8988T (cell line): ENCODE measurements around the gene ABCA7.

Experiments used
- DNase-seq: peaks from one replicate; pipeline ENCODE4 v3.0.0; 2011

Gene ABCA7

DNA sequence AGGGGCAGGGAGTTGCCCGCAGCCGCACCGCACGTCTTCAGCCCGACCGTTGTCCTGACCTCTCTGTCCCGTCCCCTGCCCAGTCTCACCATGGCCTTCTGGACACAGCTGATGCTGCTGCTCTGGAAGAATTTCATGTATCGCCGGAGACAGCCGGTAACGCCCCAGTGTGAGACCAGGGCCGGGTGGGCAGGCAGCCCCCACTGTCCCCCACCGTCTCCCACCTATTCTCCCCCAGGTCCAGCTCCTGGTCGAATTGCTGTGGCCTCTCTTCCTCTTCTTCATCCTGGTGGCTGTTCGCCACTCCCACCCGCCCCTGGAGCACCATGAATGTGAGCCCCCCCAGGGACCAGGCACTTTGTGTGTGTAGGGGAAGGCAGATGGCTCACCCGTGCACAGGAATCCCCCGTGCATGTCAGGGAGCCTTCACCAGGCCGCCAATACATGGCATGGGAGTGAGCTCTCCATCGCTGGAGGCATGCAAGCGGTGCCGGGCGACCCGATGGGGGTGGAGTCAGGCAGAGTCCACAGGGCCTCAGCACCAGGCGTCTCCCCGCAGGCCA, 1.4 kb downstream of the ABCA7 start:
- DNase-seq = no peak

DNA sequence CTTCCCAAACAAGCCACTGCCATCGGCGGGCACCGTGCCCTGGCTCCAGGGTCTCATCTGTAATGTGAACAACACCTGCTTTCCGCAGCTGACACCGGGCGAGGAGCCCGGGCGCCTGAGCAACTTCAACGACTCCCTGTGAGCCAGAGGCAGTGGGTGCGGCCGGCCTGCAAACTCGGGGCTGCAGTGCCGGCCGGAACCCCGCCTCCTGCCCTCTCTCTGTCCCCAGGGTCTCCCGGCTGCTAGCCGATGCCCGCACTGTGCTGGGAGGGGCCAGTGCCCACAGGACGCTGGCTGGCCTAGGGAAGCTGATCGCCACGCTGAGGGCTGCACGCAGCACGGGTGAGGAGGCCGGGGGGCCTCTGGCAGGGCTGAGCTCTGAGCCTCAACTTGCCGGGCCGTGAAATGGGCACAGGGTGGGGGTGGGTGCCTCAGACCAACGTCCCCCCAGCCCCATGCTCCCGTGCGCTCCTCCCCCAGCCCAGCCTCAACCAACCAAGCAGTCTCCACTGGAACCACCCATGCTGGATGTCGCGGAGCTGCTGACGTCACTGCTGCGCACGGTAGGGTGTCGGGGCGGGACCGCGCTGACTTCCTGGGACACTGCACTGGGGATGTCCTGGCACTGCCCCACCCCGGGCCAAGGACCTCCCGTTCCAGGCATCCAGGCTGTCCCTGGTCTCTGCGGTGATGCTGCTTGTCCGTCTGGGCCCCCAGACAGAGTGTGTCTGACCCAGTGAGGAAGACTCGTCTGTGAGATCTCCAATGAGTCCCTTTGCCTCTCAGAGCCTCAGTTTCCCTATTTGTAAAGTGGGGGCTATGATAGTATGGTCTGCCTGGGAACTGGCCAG, 2.2 kb downstream of the ABCA7 start:
- DNase-seq = no peak

DNA sequence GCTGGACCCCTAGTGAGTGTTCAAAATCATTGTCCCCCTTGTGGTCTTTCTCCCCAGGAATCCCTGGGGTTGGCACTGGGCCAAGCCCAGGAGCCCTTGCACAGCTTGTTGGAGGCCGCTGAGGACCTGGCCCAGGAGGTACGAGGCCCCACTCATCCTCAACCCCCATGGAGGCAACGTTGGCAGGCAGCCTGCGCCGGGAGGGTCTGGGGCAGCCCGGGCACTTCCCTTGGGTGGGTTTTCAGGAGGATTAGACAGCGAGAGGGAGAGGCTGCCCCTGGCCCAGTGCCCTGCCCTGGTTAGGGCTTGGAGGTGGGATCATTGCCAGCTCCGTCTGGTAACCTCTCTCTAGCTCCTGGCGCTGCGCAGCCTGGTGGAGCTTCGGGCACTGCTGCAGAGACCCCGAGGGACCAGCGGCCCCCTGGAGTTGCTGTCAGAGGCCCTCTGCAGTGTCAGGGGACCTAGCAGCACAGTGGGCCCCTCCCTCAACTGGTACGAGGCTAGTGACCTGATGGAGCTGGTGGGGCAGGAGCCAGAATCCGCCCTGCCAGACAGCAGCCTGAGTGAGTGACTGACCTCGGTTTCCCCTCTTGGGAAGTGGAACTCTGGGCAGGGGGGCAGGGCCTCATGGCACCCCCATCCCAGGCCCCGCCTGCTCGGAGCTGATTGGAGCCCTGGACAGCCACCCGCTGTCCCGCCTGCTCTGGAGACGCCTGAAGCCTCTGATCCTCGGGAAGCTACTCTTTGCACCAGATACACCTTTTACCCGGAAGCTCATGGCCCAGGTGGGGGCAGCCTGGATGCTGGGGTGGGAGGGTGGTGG, 3.0 kb downstream of the ABCA7 start:
- no peak for DNase-seq

DNA sequence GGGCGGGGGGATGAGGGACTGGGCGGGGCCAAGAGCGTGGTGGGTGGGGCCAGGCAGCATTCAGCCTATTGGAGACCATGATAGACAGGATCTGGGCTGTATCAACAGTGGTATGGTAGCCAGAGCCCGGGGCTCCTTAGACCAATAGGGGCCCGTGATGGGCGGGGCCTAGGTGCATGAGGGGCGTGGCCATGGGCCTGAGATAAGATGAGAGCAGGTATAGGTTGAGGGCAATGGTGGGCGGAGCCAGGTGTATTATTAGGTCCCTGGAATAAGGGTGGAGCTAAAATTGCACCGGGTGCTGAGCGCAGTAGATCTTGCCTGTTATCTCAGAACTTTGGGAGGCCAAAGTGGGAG, 5.3 kb downstream of the ABCA7 start:
- DNase-seq = peak; percentile 85

DNA sequence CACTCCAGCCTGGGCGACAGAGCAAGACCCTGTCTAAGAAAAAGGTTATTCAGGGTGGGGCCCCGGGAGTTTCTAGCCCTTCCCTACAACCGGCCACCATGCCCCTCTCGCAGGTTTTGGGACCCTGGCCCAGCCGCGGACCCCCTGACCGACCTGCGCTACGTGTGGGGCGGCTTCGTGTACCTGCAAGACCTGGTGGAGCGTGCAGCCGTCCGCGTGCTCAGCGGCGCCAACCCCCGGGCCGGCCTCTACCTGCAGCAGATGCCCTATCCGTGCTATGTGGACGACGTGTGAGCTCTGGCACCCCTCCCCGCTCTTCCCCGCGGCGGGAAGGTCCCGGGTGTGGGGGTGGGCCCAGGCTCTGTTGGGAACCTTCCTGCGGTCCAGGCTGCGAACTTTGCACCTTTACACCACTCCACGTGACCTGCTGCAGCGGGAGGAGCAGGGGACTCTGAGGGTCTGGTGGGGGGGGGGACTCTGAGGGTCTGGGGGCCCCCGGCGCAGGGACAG, 6.3 kb downstream of the ABCA7 start:
- DNase-seq = no peak

DNA sequence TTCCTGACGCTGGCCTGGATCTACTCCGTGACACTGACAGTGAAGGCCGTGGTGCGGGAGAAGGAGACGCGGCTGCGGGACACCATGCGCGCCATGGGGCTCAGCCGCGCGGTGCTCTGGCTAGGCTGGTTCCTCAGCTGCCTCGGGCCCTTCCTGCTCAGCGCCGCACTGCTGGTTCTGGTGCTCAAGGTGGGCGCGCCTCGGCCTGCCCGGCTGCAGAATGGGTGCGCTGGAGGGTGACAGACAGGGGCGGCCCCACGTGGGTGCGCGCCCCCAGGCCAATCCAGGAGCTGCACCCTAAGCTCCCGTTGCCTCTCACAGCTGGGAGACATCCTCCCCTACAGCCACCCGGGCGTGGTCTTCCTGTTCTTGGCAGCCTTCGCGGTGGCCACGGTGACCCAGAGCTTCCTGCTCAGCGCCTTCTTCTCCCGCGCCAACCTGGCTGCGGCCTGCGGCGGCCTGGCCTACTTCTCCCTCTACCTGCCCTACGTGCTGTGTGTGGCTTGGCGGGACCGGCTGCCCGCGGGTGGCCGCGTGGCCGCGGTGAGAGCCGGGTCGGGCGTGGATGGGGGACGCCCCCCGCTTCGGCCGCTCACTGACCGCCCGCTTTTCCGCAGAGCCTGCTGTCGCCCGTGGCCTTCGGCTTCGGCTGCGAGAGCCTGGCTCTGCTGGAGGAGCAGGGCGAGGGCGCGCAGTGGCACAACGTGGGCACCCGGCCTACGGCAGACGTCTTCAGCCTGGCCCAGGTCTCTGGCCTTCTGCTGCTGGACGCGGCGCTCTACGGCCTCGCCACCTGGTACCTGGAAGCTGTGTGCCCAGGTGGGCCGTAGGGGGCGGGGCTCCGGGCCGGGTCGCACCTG, 7.2 kb downstream of the ABCA7 start:
- DNase-seq = no peak

DNA sequence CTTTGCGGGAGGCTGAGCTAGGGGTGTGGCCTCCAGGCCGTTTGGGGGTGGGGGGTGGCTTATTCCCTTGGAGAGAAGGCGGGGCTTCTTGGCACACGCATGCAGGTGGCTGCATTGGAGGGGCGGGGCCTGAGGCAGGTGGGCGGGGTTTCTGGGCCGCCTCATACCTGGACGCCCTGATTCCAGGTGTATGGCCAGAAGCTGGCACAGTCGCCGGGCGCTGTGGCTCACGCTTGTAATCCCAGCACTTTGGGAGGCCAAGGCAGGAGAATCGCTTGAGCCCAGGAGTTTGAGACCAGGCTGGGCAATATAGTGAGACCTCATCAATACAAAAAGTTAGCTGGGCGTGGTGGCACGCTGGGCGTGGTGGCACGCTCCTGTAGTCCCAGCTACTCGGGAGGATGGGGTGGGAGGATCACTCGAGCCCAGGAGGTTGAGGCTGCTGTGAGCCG, 7.8 kb downstream of the ABCA7 start:
- DNase-seq = no peak

DNA sequence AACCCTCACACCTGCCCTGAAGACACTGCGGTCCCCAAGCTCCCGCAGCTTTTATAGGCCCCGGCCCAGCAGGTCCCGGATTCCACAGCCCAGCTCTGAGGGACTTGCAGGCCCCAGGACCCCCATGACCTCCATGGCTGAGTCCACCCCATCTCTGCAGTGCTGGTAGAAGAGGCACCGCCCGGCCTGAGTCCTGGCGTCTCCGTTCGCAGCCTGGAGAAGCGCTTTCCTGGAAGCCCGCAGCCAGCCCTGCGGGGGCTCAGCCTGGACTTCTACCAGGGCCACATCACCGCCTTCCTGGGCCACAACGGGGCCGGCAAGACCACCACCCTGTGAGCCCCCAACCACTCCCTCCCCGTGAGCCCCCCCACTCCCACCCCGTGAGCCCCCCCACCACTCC, 9.2 kb downstream of the ABCA7 start:
- DNase-seq = no peak

DNA sequence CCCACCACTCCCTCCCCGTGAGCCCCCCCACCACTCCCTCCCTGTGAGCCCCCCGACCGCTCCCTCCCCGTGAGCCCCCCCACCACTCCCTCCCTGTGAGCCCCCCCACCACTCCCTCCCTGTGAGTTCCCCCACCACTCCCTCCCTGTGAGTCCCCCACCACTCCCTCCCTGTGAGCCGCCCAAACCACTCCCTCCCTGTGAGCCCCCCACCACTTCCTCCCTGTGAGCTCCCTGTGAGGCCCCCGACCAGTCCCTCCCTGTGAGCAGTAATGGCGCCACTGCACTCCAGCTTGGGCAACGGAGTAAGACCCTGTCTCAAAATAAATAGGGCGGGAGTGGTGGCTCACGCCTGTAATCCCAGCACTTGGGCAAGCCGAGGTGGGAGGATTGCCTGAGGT, 9.9 kb downstream of the ABCA7 start:
- DNase-seq = no peak

DNA sequence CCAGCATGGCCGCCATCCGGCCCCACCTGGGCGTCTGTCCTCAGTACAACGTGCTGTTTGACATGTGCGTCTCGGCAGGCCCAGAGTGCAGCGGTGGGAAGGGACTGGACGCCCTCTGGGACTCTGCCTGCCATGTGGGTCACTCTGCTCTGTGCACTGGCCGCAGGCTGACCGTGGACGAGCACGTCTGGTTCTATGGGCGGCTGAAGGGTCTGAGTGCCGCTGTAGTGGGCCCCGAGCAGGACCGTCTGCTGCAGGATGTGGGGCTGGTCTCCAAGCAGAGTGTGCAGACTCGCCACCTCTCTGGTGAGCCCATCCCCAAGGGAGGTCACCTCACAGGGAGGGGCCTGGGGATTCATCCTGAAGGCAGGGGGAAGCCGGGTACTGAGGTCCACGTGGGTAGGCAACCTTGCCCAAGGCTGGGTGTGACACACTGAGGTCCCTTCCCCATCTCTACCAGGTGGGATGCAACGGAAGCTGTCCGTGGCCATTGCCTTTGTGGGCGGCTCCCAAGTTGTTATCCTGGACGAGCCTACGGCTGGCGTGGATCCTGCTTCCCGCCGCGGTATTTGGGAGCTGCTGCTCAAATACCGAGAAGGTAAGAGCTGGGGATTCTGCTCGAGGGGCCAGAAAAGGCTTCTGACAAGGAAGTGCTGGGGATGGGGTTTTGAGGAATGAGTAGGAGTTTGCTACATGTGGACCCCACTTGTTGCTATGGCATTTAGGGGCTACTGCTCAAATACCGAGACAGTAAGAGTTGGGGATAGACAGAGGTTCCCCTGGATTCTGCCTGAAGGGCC, 11.3 kb downstream of the ABCA7 start:
- no peak for DNase-seq

DNA sequence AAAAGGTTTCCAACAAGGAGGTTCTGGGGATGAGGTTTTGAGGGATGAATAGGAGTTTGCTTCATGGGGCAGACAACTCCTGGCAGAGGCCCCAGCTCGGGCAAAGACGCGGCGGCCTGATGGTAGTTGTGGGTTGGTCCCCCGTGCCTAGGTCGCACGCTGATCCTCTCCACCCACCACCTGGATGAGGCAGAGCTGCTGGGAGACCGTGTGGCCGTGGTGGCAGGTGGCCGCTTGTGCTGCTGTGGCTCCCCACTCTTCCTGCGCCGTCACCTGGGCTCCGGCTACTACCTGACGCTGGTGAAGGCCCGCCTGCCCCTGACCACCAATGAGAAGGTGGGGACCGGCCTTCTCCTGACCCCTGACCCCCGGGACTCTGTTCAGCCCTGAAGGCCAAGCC, 11.9 kb downstream of the ABCA7 start:
- no peak for DNase-seq

DNA sequence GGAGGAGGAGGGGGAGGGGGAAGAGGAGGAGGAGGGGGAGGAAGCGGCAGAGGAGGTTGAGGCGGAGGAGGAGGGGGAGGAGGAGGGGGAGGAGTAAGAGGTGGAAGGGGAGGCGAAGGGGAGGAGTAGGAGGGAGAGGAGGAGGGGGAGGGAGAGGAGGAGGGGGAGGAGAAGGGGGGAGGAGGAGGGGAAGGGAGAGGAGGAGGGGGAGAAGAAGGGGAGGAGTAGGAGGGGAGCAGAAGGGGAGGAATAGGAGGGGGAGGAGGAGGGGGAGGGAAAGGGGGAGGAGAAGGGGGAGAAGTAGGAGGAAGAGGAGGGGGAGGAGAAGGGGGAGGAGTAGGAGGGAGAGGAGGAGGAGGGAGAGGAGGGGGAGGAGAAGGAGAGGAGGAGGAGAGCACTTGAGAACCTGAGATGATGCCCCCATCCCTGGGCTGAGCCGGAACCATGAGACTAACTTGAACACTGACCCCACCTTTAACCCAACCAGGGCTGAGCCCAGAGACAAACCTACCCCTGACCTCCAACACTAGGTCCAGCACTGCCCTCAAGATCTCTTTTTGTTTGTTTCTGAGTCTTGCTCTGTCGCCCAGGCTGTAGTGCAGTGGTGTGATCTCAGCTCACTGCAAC, 12.6 kb downstream of the ABCA7 start:
- DNase-seq = no peak

DNA sequence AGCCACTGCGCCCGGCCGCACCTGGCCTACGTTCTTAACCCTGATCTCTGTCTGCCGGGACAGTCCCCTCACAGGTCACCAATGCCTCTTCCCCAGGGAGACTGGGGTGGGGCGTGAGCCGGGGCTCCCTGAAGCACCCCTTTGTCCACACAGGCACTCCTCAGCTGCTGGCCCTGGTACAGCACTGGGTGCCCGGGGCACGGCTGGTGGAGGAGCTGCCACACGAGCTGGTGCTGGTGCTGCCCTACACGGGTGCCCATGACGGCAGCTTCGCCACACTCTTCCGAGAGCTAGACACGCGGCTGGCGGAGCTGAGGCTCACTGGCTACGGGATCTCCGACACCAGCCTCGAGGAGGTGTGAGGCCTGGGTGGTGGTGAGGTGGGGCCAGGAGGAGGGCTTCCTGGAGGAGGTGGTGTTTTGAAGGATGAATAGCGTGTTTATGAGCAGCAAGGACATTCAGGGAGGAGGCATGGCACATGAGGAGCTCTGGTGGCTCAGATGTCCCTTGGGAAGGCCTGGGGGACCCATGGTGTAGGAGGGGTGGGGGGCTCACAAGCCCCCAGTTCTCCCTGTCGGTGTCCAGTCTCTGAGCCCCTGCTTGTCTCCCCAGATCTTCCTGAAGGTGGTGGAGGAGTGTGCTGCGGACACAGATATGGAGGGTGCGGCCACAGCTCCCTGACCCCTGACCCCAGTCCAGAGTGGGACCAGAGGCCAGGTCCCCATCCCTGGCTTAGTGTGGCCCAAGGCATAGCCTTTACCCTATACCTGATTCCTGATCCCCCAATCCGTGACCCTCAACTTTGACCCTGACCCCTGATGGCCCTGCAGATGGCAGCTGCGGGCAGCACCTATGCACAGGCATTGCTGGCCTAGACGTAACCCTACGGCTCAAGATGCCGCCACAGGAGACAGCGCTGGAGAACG, 13.5 kb downstream of the ABCA7 start:
- DNase-seq = no peak

DNA sequence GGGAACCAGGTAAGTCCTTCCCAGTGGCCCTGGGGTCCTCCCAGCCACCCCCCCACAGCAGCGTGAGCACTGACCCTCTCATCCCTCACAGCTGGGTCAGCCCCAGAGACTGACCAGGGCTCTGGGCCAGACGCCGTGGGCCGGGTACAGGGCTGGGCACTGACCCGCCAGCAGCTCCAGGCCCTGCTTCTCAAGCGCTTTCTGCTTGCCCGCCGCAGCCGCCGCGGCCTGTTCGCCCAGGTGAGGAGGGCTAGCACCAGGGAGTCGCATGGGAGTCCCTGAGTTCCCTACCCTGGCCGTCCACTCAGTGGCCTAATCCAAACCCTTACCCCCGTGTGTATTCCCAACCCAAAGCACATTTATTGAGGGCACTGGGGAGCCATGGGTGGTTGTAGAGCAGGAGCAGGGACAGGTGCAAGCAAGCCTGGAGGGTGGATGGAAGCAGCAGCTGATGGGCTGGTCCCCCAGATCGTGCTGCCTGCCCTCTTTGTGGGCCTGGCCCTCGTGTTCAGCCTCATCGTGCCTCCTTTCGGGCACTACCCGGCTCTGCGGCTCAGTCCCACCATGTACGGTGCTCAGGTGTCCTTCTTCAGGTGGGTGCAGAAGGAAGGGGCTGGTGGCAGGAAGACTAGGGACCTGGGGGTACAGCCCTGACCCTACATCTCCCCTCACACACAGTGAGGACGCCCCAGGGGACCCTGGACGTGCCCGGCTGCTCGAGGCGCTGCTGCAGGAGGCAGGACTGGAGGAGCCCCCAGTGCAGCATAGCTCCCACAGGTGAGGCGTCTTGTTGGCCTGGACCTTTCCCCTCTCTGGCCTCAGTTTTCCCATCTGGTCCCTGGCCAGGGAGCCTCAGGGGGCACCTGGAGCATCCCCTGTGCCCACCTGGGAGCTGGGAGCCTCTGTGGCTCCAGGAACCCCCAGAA, 14.5 kb downstream of the ABCA7 start:
- no peak for DNase-seq

DNA sequence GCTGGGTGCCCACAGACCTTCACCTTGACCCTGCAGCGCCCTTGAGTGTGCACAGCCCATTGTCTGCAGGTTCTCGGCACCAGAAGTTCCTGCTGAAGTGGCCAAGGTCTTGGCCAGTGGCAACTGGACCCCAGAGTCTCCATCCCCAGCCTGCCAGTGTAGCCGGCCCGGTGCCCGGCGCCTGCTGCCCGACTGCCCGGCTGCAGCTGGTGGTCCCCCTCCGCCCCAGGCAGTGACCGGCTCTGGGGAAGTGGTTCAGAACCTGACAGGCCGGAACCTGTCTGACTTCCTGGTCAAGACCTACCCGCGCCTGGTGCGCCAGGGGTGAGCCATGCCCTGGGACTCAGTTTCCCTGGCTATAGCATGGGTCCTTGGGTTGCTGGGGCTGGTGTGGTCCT, 15.1 kb downstream of the ABCA7 start:
- no peak for DNase-seq

DNA sequence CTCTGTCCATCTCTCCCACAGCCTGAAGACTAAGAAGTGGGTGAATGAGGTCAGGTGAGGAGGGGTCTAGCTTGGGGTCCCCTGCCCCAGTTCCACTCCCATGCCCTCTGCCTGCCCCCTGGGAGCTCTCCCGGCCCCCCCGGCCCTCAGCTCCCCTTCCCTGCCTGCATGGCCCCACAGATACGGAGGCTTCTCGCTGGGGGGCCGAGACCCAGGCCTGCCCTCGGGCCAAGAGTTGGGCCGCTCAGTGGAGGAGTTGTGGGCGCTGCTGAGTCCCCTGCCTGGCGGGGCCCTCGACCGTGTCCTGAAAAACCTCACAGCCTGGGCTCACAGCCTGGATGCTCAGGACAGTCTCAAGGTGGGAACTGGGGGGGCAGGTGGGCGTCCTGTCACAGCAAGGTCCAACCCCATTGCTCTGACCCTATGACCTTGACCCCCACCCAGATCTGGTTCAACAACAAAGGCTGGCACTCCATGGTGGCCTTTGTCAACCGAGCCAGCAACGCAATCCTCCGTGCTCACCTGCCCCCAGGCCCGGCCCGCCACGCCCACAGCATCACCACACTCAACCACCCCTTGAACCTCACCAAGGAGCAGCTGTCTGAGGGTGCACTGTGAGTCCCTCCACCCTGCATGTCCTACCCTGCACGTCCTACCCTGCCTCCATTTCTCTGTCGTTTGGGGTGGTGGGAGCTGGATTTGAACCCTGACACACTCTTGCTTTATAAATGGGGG, 16.1 kb downstream of the ABCA7 start:
- DNase-seq = no peak

DNA sequence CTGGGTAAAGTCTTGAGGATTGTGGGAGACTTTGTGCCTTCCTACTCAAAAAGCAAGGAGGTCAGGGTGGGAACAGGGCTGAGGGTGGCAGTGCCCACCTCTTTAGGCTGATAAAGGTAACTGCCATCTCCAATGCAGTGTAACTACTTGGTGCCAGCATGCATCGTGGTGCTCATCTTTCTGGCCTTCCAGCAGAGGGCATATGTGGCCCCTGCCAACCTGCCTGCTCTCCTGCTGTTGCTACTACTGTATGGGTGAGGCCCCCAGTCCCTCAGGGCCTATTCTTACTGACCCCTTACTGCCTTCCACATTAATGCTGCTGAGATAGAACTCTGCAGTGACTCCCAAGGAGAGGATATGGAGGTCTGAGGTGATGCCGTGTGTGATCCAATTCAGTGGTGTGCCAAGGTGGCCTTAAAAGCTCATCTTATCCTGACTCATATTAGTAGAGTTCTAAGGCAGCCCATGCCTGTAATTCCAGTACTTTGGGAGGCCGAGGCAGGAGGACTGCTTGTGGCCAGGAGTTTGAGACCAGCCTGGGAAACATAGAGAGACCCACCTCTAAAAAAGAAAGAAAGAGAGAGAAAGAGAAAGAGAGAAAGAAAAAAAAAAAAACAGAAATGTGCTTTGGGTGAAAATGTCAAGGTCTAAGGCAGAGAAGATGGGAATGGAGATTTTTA, 17.4 kb downstream of the ABCA7 start:
- DNase-seq = peak; percentile 82

DNA sequence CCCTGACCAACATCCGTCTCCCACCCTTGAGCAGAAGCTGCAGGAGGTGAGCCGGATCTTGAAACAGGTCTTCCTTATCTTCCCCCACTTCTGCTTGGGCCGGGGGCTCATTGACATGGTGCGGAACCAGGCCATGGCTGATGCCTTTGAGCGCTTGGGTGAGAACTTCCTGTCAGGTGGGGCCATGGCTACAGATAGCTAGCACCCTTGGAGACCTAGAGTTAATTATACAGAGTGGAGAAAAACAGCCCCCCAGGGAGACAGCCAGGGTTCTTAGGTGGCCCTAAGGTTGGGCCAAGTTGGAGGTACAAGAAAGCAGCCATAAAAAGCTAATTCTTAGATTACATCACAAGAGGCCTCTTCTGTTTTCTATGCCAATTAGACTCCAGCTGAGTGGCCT, 18.2 kb downstream of the ABCA7 start:
- no peak for DNase-seq
